GM12801 (cell line): ENCODE data around the gene GRXCR1.

Experiments
- CTCF ChIP-seq: IDR thresholded peaks from one replicate; pipeline ENCODE4 v1.5.1; 2011; ENCODE audit warnings: control low read depth; ENCODE audit not compliant: insufficient read length; ENCODE audit errors: extremely low read depth

The GRXCR1 gene

GRCh38 chr4:42955746-42956505 is 63.4 kb downstream of the GRXCR1 start:
- no peak for TF ChIP-seq CTCF

GRCh38 chr4:42965326-42965725 is 72.8 kb downstream of the GRXCR1 start:
- TF ChIP-seq CTCF, result no peak

GRCh38 chr4:42985976-42986375 is 93.5 kb downstream of the GRXCR1 start:
- no peak for TF ChIP-seq CTCF

GRCh38 chr4:42995343-42995944 is 102.9 kb downstream of the GRXCR1 start:
- peak; percentile 22 for TF ChIP-seq CTCF

- no peak for TF ChIP-seq CTCF
Measured at GRCh38 chr4:43008793-43009192, 116.3 kb downstream of the GRXCR1 start.

- TF ChIP-seq CTCF, result no peak
Measured at GRCh38 chr4:43014256-43014655, 121.7 kb downstream of the GRXCR1 start.

GRCh38 chr4:43041632-43042031 is 149.1 kb downstream of the GRXCR1 start:
- no peak for TF ChIP-seq CTCF
